ENCODE measurements around the gene XKR7.

The XKR7 gene

DNA sequence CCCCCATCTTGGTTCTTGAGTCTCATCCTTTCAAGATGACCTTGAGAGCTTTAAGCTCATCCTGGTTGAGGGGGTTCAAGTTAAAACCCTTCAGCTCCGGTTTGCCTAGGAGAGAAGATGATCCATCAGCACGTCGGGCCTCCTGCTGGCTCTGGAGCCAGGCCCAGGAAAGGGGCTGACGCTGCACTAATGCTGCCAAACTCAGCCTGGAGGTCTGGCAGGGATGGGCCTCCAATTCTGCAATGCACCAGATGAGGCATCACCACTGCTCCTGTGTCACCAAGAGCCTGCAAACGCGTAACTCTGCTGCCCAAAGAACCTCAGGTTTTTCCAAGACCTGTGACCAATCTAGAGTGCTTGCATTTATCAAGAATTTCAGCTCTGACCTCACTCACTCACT, 22.2 kb upstream of the XKR7 start:
- no peak for DNase-seq

DNA sequence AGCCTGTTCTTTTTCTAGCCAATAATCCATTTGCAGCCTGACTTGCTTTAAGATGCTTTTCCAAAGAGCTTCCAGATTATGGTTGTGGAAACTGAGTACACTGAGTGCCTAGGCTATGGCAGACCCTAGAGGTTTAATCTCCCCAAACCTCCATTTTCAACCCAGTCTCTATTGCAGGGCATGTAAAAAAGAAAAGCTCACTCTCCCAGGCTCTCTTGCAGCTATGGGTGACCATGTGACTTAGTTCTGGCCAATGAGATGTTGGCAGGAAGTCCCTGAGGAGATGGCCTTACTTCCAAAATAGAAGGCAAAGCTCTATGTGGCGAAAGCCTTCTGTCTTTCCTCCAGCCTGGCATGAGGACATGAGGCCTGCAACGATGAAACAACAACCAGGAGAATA, 19.9 kb upstream of the XKR7 start:
- no peak for DNase-seq

DNA sequence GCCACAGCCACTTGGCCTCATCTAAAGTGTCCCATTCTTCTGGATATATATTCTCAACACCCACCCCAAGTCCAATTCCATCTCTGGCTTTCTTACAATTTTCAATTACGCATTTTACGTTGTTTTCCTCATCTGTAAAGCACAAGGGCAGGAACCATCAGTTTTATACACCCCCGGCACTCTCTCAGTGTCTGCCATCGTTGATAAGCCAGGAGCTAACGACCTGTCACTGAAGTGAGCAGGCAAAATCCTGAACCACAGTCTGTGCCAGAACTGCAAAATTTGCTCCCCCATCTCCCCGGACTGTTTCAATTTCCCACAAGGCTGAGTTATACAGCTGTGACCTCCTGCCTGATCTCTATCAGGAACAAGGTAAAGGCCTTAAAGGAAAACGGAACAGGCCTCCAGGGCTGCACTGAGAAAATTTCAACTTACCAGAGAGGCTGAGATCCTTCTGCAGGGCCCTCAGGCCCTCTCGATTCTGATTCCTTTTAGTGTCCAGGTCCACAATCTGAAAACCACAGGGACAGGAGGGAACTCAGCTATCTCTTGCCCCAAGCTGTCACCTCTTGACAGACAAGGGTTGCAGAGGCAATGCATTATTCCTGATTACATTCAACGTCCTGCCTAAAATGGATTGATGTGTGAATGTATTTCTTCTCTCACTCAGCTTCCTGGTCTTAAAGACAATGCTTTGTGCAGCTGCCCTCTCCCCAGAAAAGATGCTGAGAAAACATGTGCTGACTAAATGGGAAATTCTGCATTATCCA, 17.9 kb upstream of the XKR7 start:
- DNase-seq, result no peak

DNA sequence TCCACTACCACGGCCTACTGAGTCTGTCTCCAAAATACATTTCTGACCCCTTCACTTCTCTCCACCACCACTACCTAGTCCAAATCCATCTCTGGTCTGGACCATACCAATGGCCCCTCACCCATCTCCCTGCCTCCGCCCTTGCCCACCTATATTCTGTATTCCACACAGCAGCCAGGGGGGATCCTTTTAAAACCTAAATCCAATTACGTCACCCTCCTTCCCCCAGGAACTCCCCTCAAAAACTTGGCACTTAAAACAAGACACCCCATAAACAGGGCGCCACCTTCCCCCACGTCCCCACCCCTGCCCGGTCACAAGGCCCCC, 16.8 kb upstream of the XKR7 start:
- no peak for DNase-seq

DNA sequence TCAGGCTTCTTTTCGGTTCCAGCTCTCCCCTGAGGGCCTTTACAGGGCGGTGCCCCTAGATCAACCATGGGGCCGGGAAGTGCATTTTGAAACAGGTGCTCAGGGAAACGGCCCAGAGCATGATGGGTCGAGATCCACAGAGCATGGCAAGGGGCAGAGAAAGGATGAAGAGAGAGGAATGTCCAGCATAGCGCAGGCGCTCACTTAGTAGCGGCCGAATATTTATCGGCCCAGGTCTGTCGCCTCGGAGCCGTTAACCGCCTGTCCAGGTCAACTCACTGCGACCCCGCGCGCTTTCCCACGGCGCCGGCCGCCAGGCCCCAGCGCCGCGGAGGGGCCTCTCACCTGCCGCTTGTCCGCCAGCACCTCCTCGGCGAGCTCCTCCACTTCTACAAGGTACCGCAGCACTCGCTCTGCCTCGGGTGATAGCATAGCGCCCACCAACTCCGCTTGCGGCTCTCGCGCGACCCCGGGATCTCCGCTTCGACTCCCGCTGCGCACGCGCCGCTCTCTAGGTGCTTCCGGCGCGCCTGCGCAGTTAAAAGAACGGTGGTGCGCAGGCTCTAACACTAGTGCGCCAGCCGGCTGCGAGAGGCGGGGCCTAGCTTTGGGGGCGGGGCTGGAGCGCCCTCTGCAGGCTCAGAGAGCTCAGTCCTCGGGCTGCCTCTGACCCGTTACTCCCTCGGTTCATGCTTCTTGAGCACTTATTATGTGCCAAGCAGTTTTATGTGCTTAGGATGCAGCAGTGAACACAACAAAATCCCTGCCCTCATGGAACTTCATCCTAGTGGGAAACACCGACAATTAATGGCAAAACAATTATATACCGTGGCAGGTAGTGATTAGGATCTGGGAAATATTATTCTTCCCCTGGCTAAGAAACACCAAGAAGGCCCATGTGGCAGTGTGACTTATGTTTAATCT, 16.2 kb upstream of the XKR7 start, which contains the start of gene PDRG1:
Gene PDRG1 (minus strand): TSS at position 517 of the 924 bp plus-strand sequence. CDS start 85 bp downstream, at position 432.
- DNase-seq, result peak; percentile 97

DNA sequence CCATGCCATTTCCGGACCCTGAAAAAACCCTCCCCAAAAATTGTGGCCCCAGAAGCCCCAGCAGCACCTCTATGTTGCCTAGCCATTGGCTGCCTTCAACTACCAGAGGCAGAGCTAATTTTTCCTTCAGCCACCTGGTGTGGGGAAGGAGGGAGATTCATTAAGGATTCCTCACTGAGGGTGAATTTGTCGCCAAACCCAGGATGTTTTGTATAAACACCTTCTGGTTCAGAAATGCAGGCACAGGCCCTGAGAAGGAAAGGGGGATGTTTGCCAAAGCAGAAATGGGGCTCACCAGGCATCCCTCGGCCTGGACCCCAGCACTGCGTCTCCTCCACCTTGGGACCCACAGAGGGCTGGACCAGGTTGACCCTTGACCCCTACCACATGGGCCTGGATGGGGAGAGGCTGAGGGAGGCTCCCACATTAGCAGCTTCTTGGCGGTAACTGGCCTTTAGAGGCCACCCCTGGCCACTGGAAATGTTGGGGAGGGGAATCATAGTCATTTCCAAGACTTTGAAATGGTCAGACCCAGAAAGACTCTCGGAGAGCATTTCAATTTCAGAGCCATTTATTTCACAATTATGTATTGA, 14.3 kb upstream of the XKR7 start:
- DNase-seq, result no peak

DNA sequence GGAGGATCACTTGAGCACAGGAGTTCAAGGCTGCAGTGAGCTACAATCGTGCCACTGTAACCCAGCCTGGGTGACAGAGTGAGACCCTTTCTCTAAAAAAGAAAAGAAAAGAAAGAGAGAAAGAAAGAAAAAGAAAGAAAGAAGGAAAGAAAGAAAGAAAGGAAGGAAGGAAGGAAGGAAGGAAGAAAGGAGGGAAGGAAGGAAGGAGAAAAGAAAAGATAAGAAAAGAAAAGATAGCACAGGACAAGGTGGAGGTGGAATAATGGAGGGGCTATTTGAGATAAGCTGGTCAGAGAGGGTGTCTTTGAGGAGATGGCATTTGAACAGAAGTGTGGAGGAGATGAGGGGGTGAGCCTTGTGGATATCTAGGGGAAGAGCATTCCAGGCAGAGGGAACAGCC, 13.5 kb upstream of the XKR7 start:
- DNase-seq, result no peak

DNA sequence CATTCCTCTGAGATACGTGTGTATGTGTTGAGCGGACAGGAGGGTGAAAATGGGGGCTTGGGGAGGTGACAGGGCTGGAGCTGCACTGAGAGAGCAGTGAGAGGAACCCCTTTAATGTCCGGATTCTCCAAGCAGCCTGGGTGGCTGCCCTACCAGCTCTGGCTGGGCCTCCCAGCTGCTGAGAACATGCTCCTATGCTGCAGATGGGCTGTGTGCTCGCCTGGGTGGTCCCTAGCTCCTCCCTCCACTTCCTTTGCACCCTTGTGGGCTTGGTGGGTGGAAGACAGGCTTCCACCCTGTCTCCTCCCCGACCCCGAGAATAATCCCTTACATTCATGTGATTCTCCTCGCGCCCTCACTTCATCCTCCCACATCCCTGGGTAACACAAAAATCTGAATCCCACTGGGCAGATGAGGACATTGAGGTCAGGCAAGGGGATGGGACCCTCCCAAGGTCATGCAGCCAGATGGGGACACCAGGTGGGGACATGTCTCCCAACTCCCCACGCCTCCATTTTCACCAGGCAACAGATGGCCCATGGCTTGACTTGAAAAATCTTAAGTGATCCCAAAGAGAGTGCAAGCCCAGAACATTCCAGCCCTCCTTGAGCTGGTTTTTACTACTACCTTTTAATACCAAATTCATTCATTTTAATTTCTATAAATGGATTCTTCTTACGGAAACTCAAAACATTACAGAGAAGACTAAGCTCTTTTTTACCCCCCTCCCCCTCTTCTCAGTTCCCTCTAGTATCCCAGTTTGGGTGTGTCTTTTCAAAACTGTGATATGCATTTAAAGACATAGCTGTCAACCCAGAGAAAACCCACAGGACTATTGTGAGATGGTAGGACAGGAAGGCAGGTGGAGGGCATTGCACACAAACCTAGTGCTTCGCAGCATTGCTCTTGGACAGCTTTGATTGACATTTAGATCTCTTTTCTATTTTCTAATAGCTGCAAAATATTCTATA, 11.1 kb upstream of the XKR7 start:
- no peak for DNase-seq

DNA sequence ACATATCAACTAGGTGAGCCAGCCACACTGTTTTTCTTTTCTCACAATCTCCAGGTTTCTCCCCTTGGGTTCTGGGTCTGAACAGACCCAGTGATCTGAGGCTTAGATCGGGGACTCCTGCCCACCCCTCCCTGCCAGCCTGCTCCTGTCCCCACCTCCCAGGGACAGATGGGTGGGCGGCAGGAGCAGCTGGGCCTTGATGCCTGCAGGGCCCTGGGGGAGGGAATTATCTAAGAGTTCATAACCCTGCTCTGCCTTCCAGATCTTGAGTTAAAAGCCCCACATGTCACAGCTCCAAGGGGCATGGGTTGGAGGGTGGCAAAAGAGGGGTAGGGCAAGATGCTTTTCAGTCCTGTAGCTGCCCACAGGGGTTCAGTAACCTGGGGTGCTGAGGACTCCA, 5.2 kb upstream of the XKR7 start:
- no peak for DNase-seq

DNA sequence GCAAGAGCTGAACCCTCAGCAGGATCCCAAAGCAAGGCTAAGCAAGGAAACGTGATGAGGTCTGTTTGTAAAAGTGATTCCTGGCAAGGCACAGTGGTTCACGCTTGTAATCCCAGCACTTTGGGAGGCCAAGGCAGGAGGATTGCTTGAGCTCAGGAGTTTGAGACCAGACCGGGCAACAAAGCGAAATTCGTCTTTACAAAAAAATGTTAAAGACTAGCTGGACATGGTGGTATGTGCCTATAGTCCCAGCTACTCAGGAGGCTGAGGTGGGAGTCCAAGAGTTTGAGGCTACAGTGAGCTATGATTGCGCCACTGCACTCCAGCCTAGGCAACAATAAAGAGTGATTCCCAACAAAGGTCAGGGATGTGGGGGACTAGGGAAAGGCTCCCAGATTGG, 4.1 kb upstream of the XKR7 start:
- DNase-seq, result no peak

DNA sequence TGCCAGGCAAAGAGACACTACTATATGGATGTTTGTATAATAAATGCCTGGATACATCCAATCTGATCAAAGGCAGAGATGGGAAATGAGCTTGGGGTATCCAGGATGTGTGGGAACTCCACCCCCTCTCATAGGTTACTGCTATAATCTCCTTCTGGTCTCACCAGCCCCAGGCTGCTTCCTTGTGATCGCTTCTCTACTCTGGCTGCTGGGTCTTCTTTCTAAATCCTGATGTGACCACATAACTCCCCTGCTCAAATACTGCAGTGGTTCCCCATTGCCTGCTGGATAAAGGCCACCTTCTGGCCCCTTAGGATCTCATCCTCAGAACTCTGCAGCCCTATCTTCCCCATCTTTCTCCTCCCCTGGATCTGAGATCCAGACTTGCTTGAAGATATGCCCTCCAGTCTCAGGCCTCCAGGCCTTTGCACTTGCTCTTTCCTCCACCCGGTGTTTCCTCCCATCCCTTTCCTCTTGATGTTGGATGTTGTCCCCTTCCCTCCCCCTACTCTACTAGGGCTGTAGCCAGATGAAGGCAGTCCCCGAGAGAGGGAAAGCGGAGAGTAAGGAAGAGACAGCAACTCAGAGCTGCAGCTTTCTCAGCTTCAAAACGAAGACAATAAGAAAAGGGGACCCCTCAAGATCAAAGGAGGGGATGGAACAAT, 828 bp upstream of the XKR7 start:
- DNase-seq, result no peak

DNA sequence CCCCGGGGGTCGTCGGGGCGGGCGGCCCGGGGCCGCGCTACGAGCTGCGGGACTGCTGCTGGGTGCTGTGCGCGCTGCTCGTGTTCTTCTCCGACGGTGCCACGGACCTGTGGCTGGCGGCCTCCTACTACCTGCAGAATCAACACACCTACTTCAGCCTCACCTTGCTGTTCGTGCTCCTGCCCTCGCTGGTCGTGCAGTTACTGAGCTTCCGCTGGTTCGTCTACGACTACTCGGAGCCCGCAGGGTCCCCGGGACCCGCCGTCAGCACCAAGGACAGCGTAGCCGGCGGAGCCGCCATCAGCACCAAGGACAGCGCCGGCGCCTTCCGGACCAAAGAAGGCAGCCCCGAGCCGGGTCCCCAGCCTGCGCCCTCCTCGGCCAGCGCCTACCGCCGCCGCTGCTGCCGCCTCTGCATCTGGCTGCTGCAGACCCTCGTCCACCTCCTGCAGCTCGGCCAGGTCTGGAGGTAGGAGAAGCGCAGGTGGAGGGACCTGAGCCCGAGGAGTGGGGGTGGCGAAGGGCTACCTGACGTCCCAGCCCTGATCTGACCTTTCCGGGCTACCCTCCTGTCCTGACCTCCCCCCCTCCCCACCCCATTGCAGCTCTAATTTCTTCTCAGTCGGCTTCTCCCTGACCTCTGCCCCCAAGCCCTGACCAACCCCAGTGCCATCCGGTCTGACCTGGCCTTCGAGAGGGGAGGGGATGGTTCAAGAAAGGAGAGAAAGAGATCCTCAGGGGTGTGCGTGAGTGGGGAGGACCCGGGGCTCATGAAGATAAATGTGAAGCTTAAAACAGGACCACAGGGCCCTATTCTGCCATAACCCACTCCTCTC, 558 bp downstream of the XKR7 start:
- DNase-seq, result peak; percentile 78

DNA sequence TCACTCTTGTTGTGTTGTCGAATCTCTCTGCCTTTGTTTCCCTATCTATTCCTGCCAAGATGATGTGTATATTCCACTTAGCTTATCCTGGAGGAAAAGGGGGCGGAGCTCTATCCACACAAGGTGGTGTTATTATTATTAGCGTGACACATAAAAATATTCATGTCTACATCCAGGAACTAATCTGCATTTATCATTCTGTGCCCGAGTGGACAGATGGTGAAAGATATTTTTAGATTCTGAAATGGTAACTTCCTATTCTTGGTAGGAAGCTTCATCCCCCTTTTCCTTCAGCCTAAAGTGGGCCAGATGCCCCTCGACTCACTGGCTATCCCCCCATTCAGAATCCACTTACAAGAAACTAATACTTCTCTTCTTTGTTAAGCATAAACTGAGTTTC, 2.0 kb downstream of the XKR7 start:
- DNase-seq, result no peak

DNA sequence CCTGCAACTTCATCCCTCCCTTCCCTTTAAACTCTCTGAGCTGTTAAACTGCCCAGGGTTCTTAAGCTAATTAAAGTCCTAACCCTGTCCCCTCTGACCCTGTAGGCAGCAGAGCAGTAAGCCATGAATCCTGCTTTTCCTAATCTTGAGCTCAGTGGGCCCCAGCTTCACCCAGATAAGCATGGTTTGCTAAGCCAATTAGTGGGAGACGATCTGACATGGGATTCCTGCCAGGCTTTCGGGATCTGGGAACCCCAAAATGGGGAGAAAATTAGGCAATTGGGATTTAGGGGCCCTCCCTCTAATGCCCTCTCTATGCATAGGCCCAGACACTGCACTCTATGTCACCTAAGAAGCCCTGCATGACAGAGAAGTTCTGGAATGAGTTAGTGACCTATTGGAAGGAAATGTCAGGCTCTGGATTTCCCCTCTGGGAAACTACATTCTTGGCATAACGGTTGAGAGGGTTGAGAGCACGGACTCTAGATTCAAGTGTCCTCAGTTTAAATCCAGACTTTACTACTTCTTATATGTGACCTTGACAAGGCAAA, 4.6 kb downstream of the XKR7 start:
- DNase-seq, result no peak

DNA sequence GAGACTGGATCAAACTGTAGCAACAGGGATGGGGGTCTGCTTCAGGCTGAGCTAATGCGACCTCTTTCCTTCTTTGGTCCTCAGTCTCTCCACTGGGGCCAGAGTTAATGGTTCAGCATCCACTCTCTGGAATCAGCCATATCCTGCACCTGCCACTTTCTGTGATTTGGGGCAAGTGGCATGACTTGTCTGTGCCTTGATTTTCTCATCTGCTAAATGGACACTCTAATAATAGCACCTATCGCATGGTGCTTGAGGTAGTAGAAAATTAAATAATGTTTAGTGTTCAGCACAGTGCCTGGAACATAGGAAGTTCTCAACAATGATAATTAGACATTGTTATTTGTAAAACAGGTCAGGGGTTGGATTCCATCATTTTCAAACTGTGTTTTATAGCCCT, 6.3 kb downstream of the XKR7 start:
- no peak for DNase-seq

DNA sequence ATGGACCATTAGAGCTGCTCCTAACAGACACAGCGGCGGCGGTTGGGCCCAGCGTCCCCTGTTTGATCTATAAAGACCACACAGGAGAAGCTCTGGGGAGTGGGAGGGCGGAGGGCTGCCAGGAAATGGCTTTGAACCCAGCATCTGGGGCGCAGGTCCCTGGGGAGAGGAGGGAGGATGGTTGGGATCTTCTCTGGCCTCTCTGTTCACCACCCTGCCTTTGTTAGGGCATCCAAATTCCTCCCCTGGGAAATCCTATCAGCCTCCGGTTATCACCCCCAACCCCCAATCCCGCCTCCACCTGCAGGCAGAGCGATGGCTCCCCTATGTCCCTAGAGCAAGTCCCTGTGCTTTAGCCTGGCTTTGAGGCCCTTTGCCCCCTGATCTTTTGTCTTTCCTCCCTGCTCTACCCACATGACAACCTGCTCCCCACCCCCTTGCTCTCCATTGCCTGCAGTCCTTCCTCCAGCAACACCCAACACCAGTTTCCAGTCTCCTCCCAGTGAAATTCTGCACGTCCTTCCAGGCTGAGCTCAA, 7.1 kb downstream of the XKR7 start:
- no peak for DNase-seq

DNA sequence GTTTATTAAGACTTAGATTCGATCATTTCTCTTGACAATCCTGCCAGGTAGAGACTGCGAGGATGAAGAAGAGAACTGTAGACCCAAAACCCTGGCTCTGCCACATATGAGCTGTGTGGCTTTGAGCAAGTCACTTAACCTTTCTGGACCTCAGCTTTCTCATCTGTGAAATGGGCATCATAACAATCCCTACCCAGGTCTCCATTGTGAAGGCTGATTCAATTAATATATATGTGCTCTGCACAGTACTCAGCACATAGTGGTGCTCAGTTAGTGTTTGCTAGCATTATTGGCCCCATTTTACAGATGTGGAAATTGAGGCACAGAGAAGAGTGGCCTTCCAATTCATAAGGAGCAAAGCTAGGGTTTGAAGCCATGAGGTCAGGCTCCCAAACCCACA, 7.9 kb downstream of the XKR7 start:
- no peak for DNase-seq

DNA sequence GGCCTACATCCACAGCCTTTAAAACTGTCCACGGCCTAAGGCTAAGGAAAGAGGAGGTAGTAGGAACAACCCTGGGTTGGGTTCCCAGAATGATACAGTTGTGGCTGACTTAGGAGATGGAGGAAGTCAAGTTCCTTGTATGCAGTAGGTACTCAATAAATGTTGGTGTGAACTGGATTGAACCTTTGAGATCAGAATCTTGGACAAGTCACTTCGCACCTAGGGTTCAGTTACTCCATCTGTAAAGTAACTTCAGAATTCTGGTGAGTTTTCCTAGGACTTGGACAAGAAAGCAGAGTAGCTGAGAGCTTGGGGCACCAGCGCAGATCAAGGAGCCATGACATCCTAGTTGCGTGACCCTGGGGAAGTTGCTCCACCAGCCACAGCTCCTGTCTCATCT, 9.1 kb downstream of the XKR7 start:
- DNase-seq, result no peak

DNA sequence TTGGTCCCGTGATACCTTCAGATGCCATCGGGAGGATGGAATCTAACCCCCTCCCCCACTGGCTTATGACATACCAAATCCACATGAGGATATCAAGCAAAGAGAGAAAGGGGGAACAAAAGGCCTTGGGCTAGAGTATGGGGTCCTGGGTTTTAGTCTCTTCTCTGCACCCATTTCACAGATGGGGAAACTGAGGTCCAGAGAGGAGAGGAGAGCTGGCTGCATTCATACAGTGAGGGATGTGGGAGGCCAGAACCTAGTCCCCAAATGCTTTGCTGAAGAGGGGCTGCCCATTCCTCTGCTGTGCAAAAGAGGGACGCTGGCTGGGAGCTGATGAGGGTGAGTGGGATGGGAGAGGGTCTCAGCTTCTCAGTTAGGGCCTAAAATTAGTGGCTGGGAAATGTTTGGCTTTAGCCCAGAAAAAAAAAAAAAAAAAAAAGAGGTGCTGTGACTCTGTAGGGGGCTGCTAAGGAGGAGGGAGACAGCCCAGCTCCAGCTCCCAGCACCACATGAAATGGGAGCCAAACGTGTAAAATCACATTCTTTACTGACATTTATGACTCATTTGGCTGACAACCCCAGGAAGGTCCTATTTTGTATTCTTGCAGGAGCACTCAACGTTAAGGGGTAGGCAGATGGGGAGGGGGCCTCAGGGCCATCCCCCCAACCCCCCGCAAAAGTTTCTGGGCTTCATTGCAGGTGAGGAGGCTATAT, 11.9 kb downstream of the XKR7 start:
- DNase-seq, result no peak

DNA sequence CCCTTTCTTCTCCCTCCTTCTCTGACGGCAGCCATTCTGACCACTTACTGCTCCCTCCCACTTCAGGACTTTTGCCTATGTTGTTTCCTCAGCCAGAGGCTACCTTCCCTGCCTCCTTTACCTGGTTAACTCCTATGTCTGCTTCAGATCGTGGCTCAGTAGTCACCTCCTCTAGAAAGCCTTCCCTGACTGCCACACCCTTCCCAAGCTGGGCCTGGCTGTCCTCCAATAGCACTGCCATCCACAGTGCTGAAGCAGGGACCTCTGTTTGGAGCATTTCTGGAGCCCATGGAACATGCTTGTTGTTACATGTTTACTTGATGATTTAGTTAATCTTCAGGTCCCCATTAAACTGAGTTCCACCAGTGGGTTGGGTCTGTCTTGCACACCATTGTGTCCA, 13.8 kb downstream of the XKR7 start:
- no peak for DNase-seq
